Activated CD4-positive, alpha-beta T cell treated with anti-CD3 and anti-CD28 coated beads, Interleukin-10, Interleukin-2, amounts not matched to agents 100 ng/mL and 50 ng/mL, durations not matched to agents 16 hours and 8 hours (primary cell): ENCODE data around the gene URM1.

Source experiments
- DNase-seq: peaks from one replicate; pipeline ENCODE4 v3.0.0-alpha.2; 2020

Gene URM1

DNA sequence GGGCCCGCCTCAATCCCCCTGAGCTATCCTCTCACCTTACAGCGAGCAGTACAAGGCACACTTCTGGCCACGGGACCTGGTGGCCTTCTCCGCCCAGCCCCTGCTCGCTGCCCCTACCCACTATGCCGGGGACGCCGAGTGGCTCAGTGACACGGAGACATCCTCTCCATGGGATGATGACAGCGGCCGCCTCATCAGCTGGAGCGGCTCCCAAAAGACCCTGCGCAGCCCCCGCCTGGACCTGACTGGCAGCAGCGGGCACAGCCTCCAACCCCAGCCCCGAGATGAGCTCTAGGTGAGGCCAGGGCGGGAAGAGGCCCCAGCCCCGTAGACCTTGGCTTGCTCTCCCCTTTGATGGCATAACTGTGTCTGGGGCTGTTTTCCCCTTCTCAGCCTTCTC lies 64.4 kb downstream of the URM1 start:
- DNase-seq, result no peak

DNA sequence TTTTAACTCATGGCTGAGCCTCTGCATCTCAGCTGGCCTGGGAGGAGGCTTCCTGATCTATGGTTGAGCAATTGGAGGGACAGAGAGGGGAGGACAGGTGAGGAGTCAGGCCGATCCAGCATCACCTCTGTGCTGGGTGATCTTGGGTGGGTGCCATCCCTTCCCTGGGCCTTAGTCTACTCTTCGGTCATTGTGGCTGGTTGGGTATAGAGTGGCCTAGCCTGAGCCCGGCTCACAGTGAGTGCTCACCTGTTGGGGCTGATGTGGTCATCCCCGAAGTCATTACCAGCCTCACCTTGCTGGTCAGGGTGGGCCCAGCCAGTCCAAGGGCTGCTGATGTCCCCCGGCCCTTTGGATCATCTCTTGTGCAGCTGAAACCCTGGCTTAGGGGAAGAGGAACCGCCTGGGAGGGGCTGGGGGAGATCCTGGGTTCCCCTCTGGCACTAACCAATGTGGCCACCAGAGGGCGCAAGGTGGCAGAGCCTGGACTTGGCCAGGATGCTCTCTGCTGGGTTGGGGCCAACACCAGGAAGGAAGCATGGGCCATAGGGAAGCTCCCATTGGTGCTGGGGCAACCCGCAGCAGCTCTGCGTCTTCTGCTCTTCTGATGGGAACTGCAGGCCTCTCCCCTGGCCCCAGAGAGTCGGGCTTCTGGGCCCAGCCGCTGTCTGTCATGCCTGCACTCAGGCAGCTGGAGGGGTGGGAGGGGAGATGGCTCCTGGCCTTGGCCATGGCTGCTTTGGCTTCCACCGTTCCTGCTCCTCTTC lies 67.4 kb downstream of the URM1 start:
- peak; percentile 89 for DNase-seq

DNA sequence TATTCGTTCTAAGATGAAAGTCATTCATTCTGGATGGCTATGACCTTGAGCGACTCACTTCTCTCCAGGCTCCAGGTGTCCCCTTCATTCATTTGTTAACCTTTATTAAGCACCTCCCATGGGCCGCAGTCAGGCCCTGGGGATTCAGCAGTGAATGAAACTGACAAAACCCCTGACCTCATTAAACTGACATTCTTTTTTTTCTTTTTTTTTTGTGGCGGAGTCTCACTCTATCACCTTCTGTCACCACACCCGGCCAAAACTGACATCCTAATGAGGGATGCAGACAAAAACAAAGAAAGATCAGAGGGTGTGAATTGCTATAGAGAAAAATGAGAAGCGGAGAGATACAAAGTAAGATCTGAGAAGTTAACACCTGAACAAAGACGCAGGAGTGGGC lies 68.1 kb downstream of the URM1 start:
- no peak for DNase-seq
